GM10847 (cell line): ENCODE data around the gene MICAL2.

ENCODE experiments used
- POLR2A ChIP-seq: IDR thresholded peaks from 2 replicates; pipeline ENCODE4 v1.6.1; 2011; ENCODE audit not compliant: insufficient read length; ENCODE audit errors: extremely low read depth

Gene MICAL2

DNA sequence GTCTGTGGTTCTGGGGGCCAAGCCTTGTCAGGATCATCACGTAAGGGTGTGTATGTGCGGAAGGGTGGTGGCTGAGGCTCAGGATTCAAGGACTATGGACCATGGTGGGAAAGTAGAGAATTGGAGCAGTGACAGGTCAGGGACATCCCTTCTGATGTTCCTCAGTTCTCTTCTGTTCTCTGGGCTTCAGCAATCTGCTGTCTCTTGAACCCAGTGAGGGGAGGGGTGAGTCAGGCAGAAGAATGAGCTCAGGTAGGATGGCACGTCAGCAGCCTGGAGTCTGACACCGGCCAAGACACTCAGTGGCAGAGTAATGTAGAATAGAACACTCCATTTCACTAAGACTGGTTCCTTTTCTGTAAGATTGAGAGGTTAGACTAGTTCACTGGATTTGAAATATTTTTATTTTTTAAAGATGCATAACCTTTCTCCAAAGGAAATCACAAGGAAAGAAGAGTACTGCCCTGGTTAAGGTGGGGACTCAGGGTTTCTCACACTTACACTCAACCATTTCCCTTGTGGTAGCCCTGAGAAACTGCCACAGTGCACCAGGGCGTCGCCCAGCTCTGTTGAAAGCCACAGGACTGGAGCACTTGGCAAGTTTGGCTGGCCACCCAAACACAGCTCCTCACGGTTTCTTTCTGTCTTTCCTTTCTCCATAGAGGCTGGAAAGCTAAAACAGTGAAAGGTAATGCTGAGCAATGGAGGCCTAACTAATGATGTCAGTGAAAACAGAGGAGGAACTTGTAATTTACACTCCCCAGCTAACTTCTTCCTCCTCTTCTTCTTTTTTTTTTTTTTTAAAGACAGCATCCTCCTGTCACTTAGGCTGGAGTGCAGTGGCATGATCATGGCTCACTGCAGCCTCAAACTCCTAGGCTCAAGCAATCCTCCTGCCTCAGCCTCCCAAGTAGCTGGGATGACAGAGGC lies 23.1 kb upstream of the MICAL2 start:
- TF ChIP-seq POLR2A = no peak

DNA sequence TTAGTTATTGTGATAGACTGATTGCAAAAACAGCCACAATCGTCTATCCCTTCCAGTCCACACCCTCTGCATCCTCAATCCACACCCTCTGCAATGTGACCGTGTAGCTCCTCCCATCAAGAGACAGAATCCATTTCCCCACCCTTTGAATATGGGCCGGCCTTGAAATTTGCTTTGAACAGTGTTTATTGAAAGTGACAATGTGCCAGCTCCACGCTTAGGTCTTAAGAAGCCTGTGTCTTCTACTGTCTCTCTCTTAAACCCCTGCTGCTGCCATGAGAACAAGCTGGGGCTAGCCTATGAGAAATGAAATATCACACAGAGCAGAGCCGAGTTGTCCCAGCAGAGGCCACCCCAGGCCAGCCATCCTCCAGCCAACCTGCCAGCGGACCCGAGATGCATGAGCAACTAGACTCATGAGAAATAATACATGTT lies 22.3 kb upstream of the MICAL2 start:
- no peak for TF ChIP-seq POLR2A

DNA sequence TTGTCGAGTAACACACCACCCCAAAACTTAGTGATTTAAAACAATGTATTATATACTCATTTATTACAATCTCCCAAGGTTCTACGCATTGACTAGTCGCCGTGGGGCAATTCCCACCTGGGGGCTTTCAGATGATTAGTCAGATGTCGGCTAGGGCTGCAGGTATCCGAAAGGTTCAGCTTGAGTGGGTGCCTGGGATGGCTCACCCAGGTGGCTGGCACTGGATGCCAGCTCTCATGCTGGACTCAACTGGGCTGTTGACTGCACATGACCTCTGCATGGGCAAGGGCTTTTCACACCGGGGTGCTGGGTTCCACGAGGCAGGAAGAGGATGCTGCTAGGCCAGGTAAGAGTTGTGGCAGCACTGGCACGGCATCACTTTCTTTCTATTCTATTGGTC lies 21.9 kb upstream of the MICAL2 start:
- no peak for TF ChIP-seq POLR2A

DNA sequence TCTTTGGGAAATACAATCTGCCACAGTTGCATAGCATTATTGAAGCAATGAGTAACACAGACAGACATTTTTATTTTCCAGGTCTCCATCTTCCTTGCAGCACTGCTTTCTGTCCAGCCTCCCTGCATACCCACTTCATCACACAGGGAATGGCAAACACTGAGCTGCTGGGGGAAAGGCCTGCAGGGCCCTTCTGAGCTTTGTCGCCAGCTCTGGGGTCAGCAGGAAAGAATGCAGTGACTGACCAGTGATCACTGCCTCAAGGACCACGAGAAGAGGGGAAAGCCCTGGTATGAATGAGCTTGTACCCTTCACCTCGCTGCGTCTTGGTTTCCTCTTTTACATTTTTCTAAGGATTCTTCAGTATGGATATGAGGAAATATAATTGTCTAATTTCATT lies 21.3 kb upstream of the MICAL2 start:
- no peak for TF ChIP-seq POLR2A

DNA sequence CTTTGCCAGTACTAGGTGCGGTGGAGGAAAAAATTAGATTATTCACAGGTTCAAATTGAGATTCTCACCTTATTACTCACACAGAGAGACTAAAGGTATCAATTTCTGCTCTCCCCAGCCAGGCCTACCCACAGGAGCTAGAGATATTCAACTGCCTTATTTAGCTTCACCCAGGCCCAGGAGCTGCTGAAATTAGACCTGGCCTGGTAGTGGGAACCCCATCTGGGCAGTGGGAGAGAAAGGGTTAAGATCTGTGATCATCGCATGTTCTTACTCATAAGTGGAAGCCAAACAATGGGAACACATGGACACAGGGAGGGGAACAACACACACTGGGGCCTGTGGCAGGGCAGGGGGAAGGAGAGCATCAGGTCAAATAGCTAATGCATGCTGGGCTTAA lies 20.9 kb upstream of the MICAL2 start:
- no peak for TF ChIP-seq POLR2A

DNA sequence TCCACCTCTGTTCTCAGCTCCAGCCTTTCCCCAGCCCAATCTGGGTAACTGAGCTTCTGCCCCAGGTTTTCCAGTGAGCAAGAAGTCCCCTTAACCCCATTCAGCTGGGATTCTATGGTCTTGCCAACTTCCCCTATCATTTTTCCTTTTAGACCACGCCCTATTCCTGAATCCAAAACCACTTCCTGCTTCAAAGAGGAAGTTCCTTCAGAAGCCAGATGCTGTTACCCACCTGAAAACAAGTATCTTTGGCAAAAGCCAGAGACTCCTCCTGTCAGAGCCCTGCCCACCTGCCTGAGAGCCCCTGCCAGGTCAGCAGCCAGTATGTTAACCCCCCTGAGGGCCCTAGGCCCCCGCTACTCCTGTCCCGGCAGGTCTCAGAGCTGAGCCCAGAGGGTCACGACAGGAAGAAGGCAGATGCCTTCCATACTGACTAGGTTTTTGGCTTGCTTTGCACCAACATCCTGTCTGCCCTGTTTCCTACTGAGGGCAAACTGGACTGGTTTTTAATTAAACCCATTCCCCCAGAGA lies 20.3 kb upstream of the MICAL2 start:
- no peak for TF ChIP-seq POLR2A

DNA sequence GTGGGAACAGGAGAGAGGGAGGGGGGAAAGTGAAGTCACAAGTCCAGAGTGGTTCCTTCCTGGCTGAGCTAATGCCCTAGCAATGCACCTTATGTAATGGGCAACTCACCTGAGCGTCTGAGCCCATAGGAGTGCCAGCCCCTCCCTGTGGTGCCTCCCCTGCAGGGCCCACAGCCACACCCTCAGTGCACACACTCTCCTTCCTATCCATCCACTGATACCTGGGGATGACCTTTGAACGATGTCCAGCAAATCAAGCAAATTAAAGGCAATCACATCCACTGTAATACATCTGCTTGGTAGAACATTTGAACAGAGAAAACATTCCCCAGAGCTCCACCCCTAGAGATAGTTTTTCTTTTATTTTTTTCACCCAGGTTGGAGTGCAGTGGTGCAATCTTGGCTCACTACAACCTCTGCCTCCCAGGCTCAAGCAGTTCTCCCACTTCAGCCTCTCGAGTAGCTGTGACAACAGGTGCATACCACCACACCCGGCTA lies 19.6 kb upstream of the MICAL2 start:
- no peak for TF ChIP-seq POLR2A

DNA sequence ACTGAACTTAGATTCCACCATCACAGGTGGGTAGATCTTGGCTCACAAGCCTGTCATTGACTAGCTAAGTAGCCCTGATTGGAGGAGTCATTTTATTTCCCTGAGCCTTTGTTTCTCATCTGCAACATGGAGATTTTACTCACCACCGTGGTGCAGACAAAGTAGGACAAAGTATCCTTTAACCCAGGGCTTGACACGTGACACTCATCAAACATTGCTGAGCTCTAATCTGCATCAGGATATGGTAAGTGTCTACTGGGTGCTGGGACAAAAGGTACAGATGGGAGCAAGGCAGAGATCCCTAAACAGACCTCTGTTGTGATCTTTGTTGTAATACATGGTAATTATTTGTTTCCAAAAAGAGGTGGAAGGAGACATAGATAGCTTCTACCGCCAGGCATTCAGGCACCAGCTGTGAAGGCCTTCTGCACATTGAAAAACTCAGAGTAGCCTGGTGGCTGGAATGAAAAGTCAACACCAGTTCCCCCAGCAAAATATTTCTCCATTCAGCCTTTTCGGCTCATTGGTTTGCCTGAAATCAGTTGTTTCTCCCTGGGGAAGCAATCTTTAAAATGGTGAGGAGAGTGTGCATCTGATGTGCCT lies 18.3 kb upstream of the MICAL2 start:
- TF ChIP-seq POLR2A = no peak

DNA sequence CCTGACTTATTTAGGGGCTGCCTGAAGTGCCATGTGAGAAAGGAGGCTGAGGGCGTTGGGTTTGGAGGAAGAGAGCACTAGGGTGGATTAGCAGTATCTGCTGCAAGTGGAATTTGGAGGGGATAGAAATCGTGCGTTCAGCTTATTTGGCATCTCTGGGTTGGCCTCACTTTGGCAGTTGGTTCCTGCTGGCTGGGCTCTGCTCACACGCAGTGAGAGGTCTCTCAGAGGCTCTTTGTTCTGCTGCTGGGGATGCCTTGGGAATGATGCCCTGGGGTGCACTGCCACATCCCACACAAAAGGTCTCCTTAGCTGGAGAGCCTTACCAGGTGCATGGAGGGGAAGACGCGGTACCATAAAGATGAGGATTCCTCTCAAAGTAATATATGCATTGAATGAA lies 17.7 kb upstream of the MICAL2 start:
- no peak for TF ChIP-seq POLR2A

DNA sequence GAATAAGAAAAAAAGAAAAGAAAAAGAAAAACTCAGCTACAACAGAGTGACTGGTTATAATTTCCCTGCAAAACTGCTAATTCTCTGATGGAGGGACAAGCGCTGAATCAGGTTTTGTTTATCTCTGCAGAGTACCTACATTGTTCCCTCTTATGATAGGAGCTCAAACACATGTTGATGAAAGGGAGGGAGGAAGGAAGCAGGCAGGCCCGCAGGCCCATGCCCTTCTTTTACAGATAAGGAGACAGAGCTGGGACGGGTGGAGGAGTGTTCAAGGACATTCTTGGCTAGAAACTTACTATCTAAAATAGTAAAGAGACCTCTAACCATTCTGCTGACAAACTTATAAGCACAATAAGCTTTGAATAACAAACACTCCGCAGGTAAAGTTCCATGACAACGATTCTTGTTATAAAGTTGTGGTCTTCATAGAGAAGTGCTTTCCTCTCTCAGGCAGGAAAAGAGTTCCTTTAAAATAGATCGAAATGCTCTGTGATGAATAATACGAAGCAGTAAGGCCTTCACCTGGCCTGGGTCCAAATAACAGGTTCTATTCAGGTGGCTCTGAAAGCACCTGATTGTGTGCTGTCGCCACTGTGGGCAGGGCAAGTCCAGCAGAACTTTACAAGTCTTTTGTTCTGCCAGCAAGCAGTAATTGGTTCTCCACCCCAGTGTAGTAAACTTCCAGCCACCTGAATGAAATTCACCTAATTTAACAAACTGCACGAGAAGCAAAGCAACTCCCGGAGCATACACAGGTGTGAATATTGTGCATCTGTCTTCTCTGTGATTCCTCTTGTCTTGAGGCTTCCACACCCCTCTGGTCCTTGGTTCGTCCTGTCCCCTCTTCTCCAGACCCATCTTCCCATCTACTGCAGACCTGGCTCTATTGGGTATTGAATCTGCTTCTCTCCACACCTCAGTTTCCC lies 15.3 kb upstream of the MICAL2 start:
- no peak for TF ChIP-seq POLR2A

DNA sequence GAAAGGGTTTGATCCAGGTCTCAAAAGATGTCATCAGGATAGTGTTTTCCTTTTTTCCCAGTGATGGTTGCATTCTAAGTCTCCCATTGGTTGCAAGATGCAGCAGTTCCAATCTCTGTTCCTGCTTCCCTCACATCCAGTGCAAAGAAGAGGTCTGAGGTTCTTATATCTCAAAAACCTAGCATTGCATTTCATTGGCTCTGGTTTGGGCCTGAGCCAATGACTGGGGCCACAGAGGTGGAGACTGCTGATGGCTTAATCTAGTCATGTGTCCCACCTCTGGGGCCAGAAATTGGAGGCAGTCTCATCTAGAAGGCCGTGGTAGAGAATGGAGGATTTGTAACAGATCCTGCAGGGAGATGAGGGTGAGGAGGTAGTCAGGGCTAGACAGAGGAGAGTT lies 13.2 kb upstream of the MICAL2 start:
- TF ChIP-seq POLR2A = no peak

DNA sequence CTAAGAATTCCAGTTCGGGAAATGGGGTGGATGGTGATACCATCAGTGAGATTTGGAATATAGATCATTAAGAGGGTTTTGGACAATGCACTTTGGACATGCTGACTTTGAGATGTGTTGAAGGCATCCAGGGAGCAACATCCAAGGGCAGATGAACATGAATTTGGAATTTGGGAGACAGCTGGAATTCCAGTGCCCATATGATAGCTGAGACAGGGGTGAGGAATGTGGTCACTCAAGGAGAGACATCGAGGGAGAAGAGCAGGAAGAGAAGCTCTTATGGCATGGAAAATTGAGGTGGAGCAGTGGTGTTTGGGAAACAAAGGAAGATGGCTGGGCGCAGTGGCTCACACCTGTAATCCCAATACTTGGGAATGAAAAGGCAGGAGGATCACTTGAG lies 11.8 kb upstream of the MICAL2 start:
- no peak for TF ChIP-seq POLR2A

DNA sequence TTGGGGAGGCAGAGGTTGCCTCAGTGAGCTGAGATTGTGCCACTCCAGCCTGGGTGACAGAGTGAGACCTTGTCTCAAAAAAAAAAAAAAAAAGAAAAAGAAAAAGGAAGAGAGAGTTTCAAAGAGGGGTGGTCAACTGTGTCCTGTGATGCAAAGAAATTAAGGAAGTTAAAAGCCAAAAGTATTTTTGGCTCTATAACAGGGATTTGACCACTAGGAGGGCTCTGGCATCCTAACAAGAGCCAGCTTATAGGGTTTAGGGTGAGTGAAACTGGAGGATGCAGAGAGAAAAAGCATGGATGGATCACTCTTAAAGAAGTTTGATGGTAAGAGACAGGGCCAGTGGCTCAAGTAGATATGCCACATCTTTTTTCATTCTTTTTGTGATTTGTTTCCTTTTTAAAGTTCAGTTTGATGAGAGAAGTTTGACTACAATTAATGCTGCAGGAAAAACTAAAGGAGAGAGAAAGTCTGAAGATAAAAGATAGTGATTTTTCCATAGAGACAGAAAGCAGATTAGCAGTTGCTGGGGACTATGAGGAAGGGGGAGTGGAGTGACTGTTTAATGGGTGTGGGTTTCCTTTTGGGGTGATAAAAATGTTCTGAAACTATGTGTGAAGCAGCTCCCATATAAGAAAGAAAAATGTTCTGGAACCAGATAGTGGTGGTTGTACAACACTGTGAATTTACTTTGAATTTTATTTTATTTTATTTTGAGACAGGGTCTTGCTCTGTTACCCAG lies 11.1 kb upstream of the MICAL2 start:
- no peak for TF ChIP-seq POLR2A

DNA sequence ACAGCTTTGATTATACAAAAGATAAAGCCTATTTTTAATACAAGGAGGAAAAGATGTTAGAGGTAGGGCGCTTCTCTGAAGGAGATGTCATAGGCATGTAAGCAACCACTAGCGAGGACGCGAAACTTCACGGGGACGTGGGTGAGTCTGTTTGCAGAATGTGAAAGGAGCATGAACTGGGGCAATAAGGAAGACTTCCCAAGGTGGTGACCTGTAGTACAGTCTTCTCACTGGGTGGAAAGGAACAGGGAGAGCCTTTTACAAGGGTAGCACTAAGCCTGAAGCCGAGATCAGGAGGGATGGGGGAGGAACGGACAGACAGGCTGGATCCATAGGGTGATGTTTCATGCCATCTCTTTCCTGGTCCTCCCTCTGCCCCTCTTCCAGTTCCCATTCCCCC lies 10.0 kb upstream of the MICAL2 start:
- TF ChIP-seq POLR2A = no peak

DNA sequence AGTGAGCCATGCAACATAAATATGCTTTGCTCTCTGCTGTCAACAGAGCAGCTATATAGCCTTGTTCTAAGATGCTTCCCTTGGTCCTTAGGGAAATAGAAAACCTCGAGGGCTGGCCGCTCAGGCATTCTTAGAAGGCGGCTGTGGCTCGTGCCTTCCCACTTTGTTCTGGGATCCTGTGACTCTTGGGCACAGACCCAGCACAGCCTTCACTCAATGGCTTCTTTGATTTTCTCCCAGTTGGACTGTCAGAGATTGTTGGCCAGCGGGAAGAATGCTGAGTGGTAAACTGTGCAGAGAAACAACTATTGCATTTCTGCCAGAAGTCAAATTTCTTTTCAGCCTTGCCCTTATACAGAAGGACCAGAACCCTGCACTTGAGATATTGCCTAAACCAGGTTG lies 9.5 kb upstream of the MICAL2 start:
- no peak for TF ChIP-seq POLR2A

DNA sequence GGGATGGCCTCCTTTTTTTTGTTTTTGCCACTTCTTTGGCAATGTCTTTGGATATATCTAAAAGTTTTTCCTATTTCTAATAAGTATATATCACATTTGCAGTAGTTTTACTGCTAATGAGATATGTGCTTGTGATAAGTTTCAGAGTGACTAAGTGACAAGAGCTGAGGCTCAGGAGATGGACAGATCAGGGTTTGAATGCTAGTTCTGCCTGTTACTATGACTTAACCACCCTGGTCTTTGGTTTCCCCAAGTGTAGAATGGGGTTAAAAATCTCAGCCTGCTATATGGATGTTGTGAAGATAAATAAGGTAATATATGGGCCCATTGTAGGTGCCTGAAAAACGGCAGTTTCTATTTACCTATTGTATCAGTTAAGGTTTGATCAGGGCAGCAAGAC lies 9.1 kb upstream of the MICAL2 start:
- no peak for TF ChIP-seq POLR2A
